ENCODE results near the gene KLHL13. TPM values are rescaled to one million over a fixed set of nuclear protein-coding genes. Genes with fewer than 3 reads are reported as not detected.
"Not testable (repeated sequence)": the region's sequence is repeated elsewhere in the genome, so short reads cannot be mapped to it uniquely, and the experiment has no call there.

The KLHL13 gene
- total RNA-seq, 1 donor from 2014 or later = 5.7 TPM

- ATAC-seq; intact Hi-C loops (cut with micrococcal nuclease); DNase-seq: not testable (repeated sequence)
Measured at GRCh38 chrX:117930116-117930515, 186.5 kb downstream of the KLHL13 start.

GRCh38 chrX:117919755-117920154, 196.9 kb downstream of the KLHL13 start:
- no peak for ATAC-seq
- intact Hi-C loops (cut with micrococcal nuclease) = no loop called here
- no peak for DNase-seq

GRCh38 chrX:117910216-117910615, 206.4 kb downstream of the KLHL13 start:
- intact Hi-C loops (cut with micrococcal nuclease) = no loop called here
- ATAC-seq (no peak), DNase-seq (no peak)

- intact Hi-C loops (cut with micrococcal nuclease) = no loop called here
- DNase-seq (no peak), ATAC-seq (no peak)
Measured at GRCh38 chrX:117898226-117898625, 218.4 kb downstream of the KLHL13 start.

- intact Hi-C loops (cut with micrococcal nuclease) = no loop called here
- ATAC-seq = no peak
- DNase-seq = no peak
Measured at GRCh38 chrX:117895418-117895817, 221.2 kb downstream of the KLHL13 start.

- intact Hi-C loops (cut with micrococcal nuclease) = no loop called here
- no peak for ATAC-seq
- DNase-seq = no peak
Measured at GRCh38 chrX:117892469-117892868, 224.1 kb downstream of the KLHL13 start.

GRCh38 chrX:117871796-117872195, 244.8 kb downstream of the KLHL13 start:
- intact Hi-C loops (cut with micrococcal nuclease) = no loop called here
- ATAC-seq (no peak), DNase-seq (no peak)

- no peak for DNase-seq
- intact Hi-C loops (cut with micrococcal nuclease) = no loop called here
- no peak for ATAC-seq
Measured at GRCh38 chrX:117860517-117860916, 256.1 kb downstream of the KLHL13 start.

GRCh38 chrX:117854806-117855205, 261.8 kb downstream of the KLHL13 start:
- intact Hi-C loops (cut with micrococcal nuclease) = no loop called here
- DNase-seq (no peak), ATAC-seq (no peak)

- intact Hi-C loops (cut with micrococcal nuclease) = no loop called here
- DNase-seq = no peak
- no peak for ATAC-seq
Measured at GRCh38 chrX:117851025-117851424, 265.6 kb downstream of the KLHL13 start.

Other genes with a start within 250 kb of the KLHL13 start
- gene WDR44, start 229.3 kb upstream of the KLHL13 start, total RNA-seq = 10.8 TPM

All from left ventricle myocardium superior (tissue), 1 donor.